KOPT-K1 (cell line): ENCODE measurements around the gene ELOVL6.
"Not testable (repeated sequence)": the region's sequence is repeated elsewhere in the genome, so short reads cannot be mapped to it uniquely, and the experiment has no call there.

Experiments
- H3K27ac ChIP-seq: fragments of 200-600 bp; sonication (generic); 2 replicates; pipeline ENCODE4 v1.5.1; 2016; ENCODE audit warnings: antibody characterized with exemption, mild to moderate bottlenecking, low read depth, low read length; ENCODE audit not compliant: poor library complexity, severe bottlenecking
- H3K36me3 ChIP-seq: fragments of 200-600 bp; sonication (generic); 2 replicates; pipeline ENCODE4 v1.5.1; 2017; ENCODE audit warnings: antibody characterized with exemption, mild to moderate bottlenecking, low read length, moderate library complexity; ENCODE audit not compliant: insufficient read depth
- H3K9me3 ChIP-seq: fragments of 200-600 bp; sonication (generic); 2 replicates; pipeline ENCODE4 v1.5.1; 2017; ENCODE audit warnings: antibody characterized with exemption, low read length, mild to moderate bottlenecking; ENCODE audit not compliant: insufficient read depth, poor library complexity, severe bottlenecking

Gene ELOVL6

DNA sequence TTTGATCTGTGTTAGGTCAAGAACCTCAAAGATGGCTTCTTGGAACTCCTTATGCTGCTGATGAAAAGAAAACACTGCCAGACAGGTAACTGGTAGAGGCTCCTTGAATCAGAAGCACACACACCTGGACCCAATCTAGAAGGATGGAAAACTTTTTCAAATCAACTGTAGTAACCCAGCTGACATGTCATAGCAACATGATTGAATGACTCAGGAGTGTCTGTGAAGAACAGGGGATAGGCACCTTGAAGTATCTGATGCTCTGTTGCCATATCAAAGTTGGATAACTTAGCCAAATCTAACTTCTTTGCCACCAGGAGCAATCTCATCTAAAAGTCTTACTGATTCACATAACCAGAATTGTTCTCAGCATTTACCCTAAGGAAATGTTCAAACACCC, 98.8 kb downstream of the ELOVL6 start:
- Histone ChIP-seq H3K9me3 (no peaks in the 10 kb centered on the region), H3K36me3 (no peaks in the 10 kb centered on the region)

DNA sequence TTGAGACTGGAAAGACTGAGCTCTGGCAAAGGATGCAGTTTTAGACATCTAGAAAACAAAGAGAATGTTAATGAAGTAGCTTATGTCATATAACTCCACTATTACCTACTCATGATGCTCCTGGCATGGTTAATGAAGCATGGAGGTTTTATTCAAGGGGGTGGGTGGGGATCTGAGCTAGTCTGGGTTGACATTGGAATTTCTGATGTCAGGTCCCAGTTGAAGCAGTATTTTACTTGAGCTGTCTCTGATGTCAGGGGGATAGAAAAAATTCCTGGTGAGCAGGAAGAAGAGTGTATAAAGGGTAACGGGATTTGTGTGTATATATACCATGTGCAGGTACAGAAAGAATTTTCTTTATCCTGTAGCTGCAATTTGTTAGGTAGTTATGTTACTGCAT, 102.0 kb downstream of the ELOVL6 start:
- H3K9me3 ChIP-seq, result no peaks in the 10 kb centered on the region
- no peak overlapping the region for H3K27ac ChIP-seq
- H3K36me3 ChIP-seq, result no peaks in the 10 kb centered on the region

More for the DNA sequence above, 98.8 kb downstream of the ELOVL6 start:
- H3K27ac ChIP-seq, result no peak overlapping the region

DNA sequence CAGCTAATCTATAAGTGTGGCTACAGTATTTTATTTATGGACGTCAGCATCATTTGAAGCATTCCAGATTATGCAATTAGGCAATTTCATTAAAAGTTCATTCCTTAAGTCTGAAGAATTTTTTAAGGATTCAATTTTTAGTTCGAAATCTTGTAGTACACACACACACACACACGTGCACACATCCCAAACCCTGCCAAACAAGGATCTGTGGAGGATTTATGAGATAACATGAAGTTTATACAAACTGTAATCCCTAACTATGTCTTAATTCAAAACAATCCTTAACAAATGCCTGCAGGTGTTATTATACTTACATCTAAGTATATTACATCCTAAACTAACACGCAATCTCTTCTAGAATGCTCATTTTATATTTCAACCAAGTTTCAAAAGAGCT, 105.8 kb downstream of the ELOVL6 start:
- Histone ChIP-seq H3K27ac (no peak overlapping the region), H3K9me3 (no peaks in the 10 kb centered on the region), H3K36me3 (no peaks in the 10 kb centered on the region)

DNA sequence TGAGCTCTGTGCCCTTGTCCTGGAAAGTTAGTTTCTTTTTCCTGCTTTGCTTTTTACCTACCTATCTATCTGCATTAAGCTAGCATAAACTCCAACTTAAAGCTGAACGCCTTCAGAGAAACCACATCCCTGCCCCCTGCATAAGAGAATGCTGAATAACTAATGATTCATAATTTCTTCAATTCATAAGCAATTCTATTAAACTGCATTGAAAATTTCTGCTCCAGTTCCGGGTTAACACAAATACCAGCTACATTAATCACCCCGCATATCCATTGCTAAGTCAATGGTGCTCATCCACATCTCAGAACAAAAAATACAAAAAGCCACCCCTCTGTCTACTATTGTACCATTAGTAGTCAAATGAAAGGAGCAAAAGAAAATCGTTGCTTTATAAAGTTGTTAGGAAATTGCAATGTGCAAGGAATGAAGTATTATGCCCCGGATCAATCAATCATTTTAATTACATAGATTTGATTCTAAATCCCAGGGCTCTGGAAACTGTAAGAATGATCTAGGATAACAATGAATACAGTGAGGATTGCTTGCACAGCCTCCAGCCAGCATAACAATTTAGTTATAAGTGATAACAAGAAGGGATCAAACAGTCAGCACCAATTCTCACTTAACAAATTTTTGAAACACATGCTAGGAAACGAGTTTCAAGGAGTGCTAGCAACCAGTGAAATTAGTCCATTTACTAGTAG, 106.8 kb downstream of the ELOVL6 start:
- Histone ChIP-seq H3K27ac (no peak overlapping the region), H3K9me3 (no peaks in the 10 kb centered on the region), H3K36me3 (no peaks in the 10 kb centered on the region)

DNA sequence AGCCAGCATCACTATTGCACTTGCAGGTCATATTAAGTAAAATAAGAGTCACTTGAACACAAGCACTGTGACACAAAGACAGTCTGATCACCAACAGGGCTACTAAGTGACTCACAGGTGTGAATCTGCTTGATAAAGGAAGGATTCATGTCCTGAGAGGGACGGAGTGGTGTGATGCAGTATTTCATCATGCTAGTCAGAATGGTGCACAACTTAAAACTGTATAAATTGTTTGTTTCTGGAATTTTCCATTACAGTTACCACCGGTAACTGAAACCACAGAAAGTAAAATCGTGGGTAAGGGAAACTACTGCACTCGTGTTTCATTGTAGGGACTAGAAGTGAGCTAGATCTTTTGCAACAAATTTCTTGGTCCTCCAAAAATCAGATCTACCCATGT, 109.7 kb downstream of the ELOVL6 start:
- peak overlapping the region; percentile 24 for H3K27ac ChIP-seq

DNA sequence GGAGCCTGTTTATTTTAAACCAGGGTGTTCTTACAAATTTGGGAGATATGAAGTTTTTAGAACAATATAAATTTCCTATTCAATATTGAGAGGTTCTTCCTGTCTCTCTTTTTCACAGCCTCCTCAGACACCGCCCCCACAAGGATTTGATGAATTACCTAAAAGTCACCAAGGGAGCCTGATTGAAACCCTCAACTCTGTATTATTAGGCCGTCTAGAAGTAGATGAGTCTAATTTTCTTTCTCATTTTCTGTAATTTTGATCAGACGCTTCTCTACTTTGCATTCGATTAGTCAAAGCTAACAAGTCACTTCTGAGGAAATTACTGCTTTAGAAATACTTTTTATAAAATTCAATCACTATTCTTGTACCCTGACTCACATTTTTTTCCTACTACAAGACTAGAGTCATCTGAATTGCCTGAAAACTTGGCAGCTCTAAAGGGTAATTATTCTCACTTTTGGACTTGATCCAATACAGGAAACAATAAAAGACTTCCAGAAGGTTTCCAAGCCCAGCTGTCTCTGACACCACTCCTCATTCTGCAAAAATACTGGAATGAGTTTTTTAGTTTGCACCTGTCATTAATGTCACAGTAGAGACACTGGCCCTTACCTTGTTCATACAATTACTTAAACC, 111.2 kb downstream of the ELOVL6 start:
- Histone ChIP-seq H3K36me3 (no peaks in the 10 kb centered on the region), H3K27ac (no peak overlapping the region), H3K9me3 (no peaks in the 10 kb centered on the region)

More for the DNA sequence above, 109.7 kb downstream of the ELOVL6 start:
- Histone ChIP-seq H3K36me3 (no peaks in the 10 kb centered on the region), H3K9me3 (no peaks in the 10 kb centered on the region)

DNA sequence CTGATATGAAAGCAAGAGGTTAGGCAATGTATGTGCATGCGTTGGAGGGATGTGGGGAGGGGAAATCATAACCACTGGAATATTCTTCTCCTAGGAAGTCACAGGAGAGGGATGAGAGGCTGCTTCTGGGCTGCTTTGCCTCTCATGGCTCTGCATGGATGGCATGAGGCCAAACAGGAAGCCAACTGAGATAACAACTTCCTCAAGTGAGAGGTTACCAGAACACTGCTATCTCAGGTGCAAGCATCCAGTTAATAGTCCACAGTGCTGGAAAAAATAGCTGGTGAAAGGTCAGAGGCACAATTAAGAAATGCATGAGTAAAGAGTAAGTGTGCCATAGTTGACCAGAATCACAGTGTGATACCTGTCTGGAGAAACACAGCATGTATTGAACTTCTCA, 113.3 kb downstream of the ELOVL6 start:
- no peaks in the 10 kb centered on the region for H3K36me3 ChIP-seq
- no peaks in the 10 kb centered on the region for H3K9me3 ChIP-seq
- no peak overlapping the region for H3K27ac ChIP-seq

DNA sequence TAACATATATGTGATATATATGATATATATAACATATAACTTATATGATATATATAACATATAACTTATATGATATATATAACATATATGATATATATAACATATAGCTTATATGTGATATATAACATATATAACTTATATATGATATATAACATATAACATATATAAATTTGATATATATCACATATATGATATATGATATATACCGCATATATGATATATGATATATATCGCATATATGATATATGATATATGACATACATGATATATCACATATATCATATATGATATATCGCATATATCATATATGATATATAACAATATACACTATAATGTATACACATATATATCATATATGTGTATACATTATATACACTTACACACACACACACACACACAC, 114.3 kb downstream of the ELOVL6 start:
- Histone ChIP-seq H3K36me3 (no peaks in the 10 kb centered on the region), H3K9me3 (no peaks in the 10 kb centered on the region), H3K27ac (no peak overlapping the region)

DNA sequence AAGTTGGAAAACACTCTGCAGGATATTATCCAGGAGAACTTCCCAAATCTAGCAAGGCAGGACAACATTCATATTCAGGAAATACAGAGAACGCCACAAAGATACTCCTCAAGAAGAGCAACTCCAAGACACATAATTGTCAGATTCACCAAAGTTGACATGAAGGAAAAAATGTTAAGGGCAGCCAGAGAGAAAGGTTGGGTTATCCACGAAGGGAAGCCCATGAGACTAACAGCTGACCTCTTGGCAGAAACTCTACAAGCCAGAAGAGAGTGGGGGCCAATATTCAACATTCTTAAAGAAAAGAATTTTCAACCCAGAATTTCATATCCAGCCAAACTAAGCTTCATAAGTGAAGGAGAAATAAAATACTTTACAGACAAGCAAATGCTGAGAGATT, 120.3 kb downstream of the ELOVL6 start:
- H3K9me3 ChIP-seq, H3K36me3 ChIP-seq, H3K27ac ChIP-seq: not testable (repeated sequence)

DNA sequence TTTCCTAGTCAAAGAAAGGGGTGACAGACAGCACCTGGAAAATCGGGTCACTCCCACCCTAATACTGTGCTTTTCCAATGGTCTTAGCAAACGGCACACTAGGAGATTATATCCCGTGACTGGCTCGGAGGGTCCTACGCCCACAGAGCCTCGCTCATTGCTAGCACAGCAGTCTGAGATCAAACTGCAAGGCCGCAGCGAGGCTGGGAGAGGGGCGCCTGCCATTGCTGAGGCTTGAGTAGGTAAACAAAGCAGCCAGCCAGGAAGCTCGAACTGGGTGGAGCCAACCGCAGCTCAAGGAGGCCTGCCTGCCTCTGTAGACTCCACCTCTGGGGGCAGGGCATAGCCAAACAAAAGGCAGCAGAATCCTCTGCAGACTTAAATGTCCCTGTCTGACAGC, 121.6 kb downstream of the ELOVL6 start:
- H3K9me3 ChIP-seq, H3K36me3 ChIP-seq, H3K27ac ChIP-seq: not testable (repeated sequence)

DNA sequence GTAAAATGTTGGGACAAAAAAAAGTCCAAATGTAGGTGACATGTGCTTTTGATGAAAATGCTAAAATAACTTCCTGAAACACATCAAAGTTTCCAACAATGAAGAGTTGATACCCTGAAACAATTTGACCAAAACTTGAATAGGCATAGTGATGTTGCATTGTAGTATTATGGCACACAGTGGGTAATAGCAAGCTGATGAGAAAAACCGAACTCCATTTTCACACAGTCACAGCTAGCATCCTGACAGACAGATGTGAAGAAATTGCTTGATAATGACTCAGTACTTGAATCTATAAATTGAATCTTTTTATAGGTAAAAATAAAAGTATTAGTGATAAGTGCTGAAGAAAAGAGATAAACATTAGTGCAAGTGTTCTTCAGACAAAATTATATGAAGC, 122.5 kb downstream of the ELOVL6 start:
- H3K27ac ChIP-seq, result no peak overlapping the region

DNA sequence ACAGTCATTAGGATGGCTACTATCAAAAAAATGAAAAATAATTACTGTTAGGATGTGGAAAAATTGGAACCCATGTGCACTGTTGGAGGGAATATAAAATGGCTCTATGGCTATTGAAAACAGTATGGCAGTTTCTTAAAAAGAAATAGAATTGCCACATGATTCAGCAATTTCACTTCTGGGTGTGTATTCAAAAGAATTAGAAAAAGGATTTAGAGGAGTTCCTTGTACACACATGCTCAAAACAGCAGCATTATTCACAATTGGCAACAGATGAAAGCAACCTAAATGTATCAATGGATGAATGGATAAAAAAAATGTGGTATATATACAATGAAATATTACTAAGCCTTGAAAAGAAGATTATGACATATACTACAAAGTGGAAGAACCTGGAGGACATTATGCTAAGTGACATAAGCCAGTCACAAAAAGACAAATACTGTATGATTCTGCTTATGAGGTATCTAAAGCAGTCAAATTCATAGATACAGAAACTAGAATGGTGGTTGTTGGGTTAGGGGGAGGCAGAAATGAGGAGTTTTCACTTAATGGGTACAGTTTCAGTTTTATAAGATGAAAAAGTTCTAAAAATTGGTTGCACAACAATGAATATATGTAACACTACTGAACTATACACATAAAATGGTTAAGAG, 123.2 kb downstream of the ELOVL6 start:
- Histone ChIP-seq H3K9me3 (no peaks in the 10 kb centered on the region), H3K27ac (no peak overlapping the region), H3K36me3 (no peaks in the 10 kb centered on the region)

More for the DNA sequence above, 122.5 kb downstream of the ELOVL6 start:
- Histone ChIP-seq H3K36me3 (no peaks in the 10 kb centered on the region), H3K9me3 (no peaks in the 10 kb centered on the region)

DNA sequence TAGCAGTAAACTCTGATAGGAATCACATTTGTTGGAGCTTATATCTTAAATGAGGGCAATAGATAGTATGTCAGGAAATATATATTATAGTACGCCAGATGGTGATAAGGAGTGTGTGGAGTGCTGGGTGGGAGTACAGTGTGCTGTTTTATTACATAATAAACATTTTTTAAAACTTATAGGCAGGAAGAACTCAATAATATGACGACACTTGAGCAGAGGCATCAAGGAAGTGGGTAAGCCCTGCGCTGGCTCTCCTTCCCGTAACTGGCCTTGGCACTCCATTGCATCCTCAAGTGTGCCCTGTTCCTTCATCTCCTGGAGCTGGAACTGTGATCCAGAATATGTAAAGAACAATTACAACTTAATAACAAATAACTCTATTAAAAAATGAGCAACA, 123.8 kb downstream of the ELOVL6 start:
- no peaks in the 10 kb centered on the region for H3K36me3 ChIP-seq
- H3K9me3 ChIP-seq, result no peaks in the 10 kb centered on the region
- no peak overlapping the region for H3K27ac ChIP-seq

DNA sequence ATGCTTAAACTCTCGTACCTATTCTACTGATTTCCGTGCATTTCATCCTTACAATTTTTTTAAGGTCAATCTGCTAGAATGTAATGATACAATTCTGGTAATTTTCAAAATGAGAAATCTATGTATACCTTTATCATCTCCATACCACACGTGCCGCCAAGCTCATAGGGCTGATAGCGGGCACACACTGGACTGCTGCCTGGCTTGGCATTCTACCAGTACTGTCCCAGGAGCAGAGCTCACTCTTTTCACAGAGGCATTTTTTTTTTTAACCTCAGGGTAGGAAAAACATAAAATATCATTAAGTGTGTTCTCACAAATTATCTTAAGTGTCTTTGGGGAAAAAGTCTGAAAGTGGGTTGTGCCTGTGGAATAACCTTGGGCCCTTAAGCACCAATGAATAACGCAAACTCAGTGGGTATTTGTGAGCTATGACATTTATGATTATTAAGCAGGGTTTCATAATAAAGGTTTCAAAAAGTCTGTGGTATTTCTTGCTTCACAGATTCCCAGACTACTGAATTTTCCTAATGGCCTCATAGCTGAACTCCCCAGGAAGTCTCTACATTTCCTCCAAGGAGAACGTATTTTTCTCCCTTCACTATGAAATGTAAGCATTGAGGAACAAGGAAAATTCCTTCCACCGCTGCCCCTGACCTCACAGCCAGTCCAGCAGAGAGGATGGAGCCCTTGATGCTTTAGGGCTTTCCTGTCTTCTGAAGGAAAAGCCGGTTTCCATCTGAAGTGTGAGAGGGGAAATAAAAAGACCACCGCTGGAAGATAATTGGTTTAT, 125.2 kb downstream of the ELOVL6 start:
- H3K9me3 ChIP-seq, result no peaks in the 10 kb centered on the region
- H3K27ac ChIP-seq, result no peak overlapping the region
- H3K36me3 ChIP-seq, result no peaks in the 10 kb centered on the region

DNA sequence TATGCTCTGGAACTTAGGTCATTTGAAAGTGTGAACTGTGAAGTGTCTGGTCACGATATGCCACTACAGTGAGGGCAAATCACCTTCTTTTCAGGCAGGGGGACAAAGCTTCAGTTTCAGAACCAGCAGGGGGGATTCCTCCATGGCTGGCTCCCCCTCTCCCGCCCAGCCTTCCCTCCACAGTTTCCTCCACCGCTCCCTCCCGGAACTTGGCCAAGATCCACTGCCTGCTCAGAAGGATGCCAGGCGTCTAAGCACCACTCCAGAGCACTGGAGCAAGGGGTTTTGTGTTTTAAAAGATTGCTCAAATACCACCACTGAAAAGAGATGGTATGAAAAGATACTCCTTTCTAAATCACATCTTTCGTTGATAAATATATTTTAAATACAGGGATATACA, 126.9 kb downstream of the ELOVL6 start:
- Histone ChIP-seq H3K36me3 (no peaks in the 10 kb centered on the region), H3K9me3 (no peaks in the 10 kb centered on the region), H3K27ac (no peak overlapping the region)
